ENCODE data around the gene KRT84.

- TF ChIP-seq KDM1A (IDR thresholded peaks at IDR 0.05; ENCODE audit: borderline replicate concordance) (no peak), DPF2 (IDR thresholded peaks at IDR 0.05) (no peak), RFX5 (IDR thresholded peaks at IDR 0.05; ENCODE audit: low read depth, low read length) (no peak), CREB1 (IDR thresholded peaks at IDR 0.05; ENCODE audit: low read depth) (no peak), YY1 (IDR thresholded peaks at IDR 0.05; ENCODE audit: low read depth, low read length) (no peak), PBX3 (IDR thresholded peaks at IDR 0.05; ENCODE audit: insufficient replicate concordance, low read depth, low read length) (no peak), ELK1 (IDR thresholded peaks at IDR 0.05; ENCODE audit: low read depth, low read length) (no peak), E2F4 (IDR thresholded peaks at IDR 0.05; ENCODE audit: low read depth, low read length) (no peak), TARDBP (IDR thresholded peaks at IDR 0.05; ENCODE audit: borderline replicate concordance) (no peak), POLR2AphosphoS2 (IDR thresholded peaks at IDR 0.05; ENCODE audit: low read depth, low read length) (no peak), JUNB (IDR thresholded peaks at IDR 0.05) (no peak), CTCF (IDR thresholded peaks at IDR 0.05 in 2 of 3, conservative IDR thresholded peaks at IDR 0.05 in 1 of 3; ENCODE audit: control insufficient read depth in 2 of 3, extremely low read depth in 1 of 3, insufficient read depth in 1 of 3, low read depth in 3 of 3, low read length in 3 of 3) (no peak), JUND (IDR thresholded peaks at IDR 0.05; ENCODE audit: low read depth, low read length) (no peak), ZNF274 (IDR thresholded peaks at IDR 0.05; ENCODE audit: insufficient read depth, insufficient read length) (no peak)
Measured at GRCh38 chr12:52414936-52415335, 29.5 kb upstream of the KRT84 start.

All from GM12878 (cell line).